Chondrocyte (in vitro differentiated cells): ENCODE results near the gene GRM4. TPM values are rescaled to one million over a fixed set of nuclear protein-coding genes. Genes with fewer than 3 reads are reported as not detected.

Source experiments
- DNase-seq: peaks from one replicate; pipeline ENCODE4 v3.0.0; 2021; ENCODE audit warnings: mixed read lengths, low spot score
- H3K27ac Mint-ChIP-seq: one replicate; pipeline ENCODE4 v1.8.0; 2021; ENCODE audit warnings: mild to moderate bottlenecking, moderate library complexity, mixed read lengths; ENCODE audit not compliant: unreplicated experiment
- H3K27me3 Mint-ChIP-seq: 2 replicates; pipeline ENCODE4 v1.8.0; 2021; ENCODE audit warnings: low read depth, mixed read lengths
- H3K36me3 Mint-ChIP-seq: 2 replicates; pipeline ENCODE4 v1.8.0; 2021; ENCODE audit warnings: low read depth, mixed read lengths
- H3K4me1 Mint-ChIP-seq: 2 replicates; pipeline ENCODE4 v1.8.0; 2021; ENCODE audit warnings: low read depth, mild to moderate bottlenecking, mixed read lengths
- H3K4me3 Mint-ChIP-seq: one replicate; pipeline ENCODE4 v1.8.0; 2021; ENCODE audit warnings: mild to moderate bottlenecking, moderate library complexity, mixed read lengths; ENCODE audit not compliant: unreplicated experiment
- H3K9me3 Mint-ChIP-seq: 2 replicates; pipeline ENCODE4 v1.8.0; 2021; ENCODE audit warnings: low read depth, mixed read lengths
- CTCF ChIP-seq: fragments of 200-600 bp; sonication (generic); IDR thresholded peaks from 2 replicates; pipeline ENCODE4 v1.5.0; 2021; ENCODE audit warnings: antibody characterized with exemption, mild to moderate bottlenecking, moderate library complexity
- total RNA-seq: library from RNA; stranded (reverse); gene quantifications from 3 replicates; pipeline ENCODE4 v1.2.1, GENCODE V29; 2021

The GRM4 gene
- total RNA-seq, 1 donor from 2014 or later, result 0.27 TPM

DNA sequence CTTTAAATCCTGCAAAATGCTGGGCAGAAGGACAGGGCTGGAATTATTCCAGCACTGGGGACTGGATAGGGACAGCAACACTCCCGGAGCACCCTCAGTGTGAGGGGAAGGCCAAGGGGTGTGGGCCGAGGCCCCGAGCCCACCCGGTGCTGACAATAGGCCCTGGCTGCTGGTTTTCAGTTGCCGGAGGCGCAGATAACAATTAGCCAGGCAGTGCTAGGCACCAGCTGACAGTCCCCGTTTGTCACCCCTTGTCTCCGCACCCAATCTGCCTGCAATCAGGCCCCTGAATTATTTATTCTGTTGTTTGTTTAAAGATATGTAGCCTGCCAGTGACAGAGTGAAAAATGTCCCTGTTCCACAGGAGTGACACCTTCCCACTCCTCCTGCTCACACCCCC lies 120.0 kb downstream of the GRM4 start:
- Mint-ChIP-seq H3K4me1 (no peaks in the 10 kb centered on the region), H3K9me3 (peaks cover 6% of the 10 kb centered on the region), H3K27me3 (peaks cover 14% of the 10 kb centered on the region), H3K36me3 (no peaks in the 10 kb centered on the region), H3K4me3 (no peak overlapping the region), H3K27ac (no peak overlapping the region)
- TF ChIP-seq CTCF, result no peak
- DNase-seq, result no peak

DNA sequence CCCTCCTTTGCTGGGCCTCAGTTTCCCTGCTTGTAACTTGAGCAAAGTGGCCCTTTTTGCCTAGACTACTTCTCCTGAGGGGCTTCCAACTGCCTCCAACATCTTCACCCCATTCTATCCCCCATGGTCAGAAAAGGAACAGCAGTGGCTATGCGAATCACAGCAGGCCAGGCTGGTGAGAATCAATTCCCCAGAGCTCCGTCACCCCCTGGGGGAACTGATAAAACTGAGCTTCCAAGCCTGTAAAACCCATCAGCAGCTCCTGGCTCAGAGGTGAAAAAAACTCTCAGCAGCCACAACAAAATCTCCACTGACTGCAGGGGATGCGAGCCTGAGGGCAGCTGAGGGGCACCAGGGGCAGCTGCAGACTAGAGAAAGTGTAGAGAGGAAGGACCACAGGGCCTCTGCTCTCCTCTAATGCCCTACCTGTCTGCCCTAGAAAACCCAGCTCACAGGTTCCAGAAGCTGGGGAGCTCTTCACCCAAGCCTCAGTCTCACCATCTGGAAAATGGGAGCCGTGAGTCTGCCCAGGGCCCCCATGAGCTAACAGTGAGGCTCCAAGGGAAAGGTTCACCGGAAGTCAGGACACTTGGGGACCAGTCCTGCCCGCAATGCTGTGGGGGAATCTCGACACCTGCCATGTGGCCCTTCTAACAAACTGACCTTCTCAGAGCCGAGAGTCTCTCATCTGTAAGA lies 120.6 kb downstream of the GRM4 start:
- Mint-ChIP-seq H3K4me1 (no peaks in the 10 kb centered on the region), H3K27me3 (peaks cover 14% of the 10 kb centered on the region), H3K4me3 (no peak overlapping the region), H3K27ac (no peak overlapping the region), H3K36me3 (no peaks in the 10 kb centered on the region), H3K9me3 (peaks cover 6% of the 10 kb centered on the region)
- TF ChIP-seq CTCF, result no peak
- DNase-seq, result no peak

DNA sequence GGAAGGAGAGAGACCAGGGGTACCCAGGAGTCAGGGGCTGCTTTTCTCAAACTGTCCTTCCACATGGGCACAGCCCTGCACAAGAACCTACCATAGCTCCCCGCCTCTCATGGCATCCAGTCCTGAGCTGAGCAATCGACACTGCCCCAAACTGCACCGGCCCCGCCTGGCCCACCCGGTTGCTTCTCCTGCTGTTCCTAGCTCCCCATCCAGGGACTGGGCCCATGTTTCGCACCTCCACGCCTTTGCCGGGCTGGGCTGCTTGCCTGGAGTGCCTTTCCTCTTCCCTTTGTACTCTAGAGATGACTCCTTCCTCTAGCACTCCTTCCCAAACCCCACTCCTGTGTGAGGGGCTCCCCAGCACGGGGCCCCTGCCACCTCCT lies 123.0 kb downstream of the GRM4 start:
- no peaks in the 10 kb centered on the region for H3K4me1 Mint-ChIP-seq
- DNase-seq, result no peak
- no peak for TF ChIP-seq CTCF
- H3K36me3 Mint-ChIP-seq, result no peaks in the 10 kb centered on the region
- H3K27me3 Mint-ChIP-seq, result peaks cover 14% of the 10 kb centered on the region
- H3K4me3 Mint-ChIP-seq, result no peak overlapping the region
- no peak overlapping the region for H3K27ac Mint-ChIP-seq
- peaks cover 6% of the 10 kb centered on the region for H3K9me3 Mint-ChIP-seq

GRCh38 chr6:34022250-34022872 lies 123.5 kb downstream of the GRM4 start:
- Mint-ChIP-seq H3K4me3 (no peak overlapping the region), H3K36me3 (no peaks in the 10 kb centered on the region), H3K27me3 (peaks cover 14% of the 10 kb centered on the region), H3K27ac (no peak overlapping the region), H3K4me1 (no peaks in the 10 kb centered on the region), H3K9me3 (peaks cover 6% of the 10 kb centered on the region)
- DNase-seq, result no peak
- TF ChIP-seq CTCF, result no peak

DNA sequence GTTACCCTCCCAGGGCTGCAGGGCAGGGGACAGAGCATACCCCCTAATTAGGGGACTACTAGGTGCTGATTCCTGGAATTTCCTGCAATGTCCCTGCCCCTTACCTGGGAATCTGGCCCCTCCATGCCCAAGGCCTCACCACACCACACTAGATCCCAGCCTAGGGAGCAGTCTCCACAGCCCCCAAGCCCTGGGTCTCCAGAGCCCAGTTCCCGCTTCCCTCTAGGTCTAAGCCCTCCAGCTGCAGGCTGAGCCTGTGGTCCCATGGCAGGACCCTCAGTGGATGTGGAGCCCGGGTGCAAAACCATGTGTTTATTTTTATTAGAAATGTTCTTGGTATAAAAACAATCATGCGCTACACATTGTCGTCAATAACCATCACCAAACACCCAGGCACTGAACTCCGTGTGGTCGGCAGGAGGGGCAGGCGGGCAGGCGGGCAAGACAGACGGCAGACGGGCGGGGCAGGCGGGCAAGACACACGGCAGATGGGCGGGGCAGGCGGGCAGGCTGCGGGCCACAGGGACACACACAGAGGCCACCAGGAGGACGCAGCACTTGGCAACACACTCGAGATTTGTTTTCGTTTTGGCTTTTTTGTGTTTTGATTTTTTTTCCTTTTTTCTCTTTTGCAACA lies 124.2 kb downstream of the GRM4 start:
- no peaks in the 10 kb centered on the region for H3K36me3 Mint-ChIP-seq
- H3K4me3 Mint-ChIP-seq, result no peak overlapping the region
- H3K4me1 Mint-ChIP-seq, result no peaks in the 10 kb centered on the region
- no peak overlapping the region for H3K27ac Mint-ChIP-seq
- H3K9me3 Mint-ChIP-seq, result peaks cover 6% of the 10 kb centered on the region
- H3K27me3 Mint-ChIP-seq, result peaks cover 14% of the 10 kb centered on the region
- DNase-seq, result no peak
- no peak for TF ChIP-seq CTCF
